H1 (cell line): ENCODE data around the gene CDH15. TPM values are rescaled to one million over a fixed set of nuclear protein-coding genes. Genes with fewer than 3 reads are reported as not detected.

ENCODE experiments used
- CHD1 ChIP-seq: IDR thresholded peaks from 2 replicates; pipeline ENCODE4 v1.6.1; 2012; ENCODE audit warnings: low read depth, low read length, improper control_type of control experiment
- CREB1 ChIP-seq: IDR thresholded peaks from 2 replicates; pipeline ENCODE4 v1.6.1; 2012; ENCODE audit warnings: inconsistent platforms
- GTF2F1 ChIP-seq: IDR thresholded peaks from 2 replicates; pipeline ENCODE4 v1.6.1; 2012; ENCODE audit warnings: low read depth, low read length, improper control_type of control experiment, borderline replicate concordance
- SIRT6 ChIP-seq: IDR thresholded peaks from one replicate; pipeline ENCODE4 v1.7.1; 2012; ENCODE audit warnings: low read length, inconsistent platforms
- TAF7 ChIP-seq: optimal IDR thresholded peaks from 2 replicates; pipeline ENCODE3; 2011; ENCODE audit warnings: low read depth, mild to moderate bottlenecking, inconsistent platforms, low read length, moderate library complexity, borderline replicate concordance
- TBP ChIP-seq: IDR thresholded peaks from 2 replicates; pipeline ENCODE4 v1.6.1; 2011; ENCODE audit warnings: low read depth, low read length, improper control_type of control experiment
- polyA plus RNA-seq, 7 experiments: library from polyadenylated mRNA; depleted of rRNA in 3 of 7; stranded (reverse) in 5 of 7; unstranded in 2 of 7; fragments of >200 nt in 5 of 7; fragments of 200-250 nt in 2 of 7; gene quantifications; 1 replicate in 5 of 7; 2 replicates in 1 of 7; 4 replicates in 1 of 7; pipeline versions ENCODE4 v1.2.1 to v1.2.3, GENCODE V29; 2011 to 2013; ENCODE audit warnings: missing spikeins in 2 of 7, mixed read lengths in 2 of 7
- total RNA-seq: library from RNA; stranded (reverse); fragmentation: NEBNext Ultra II Directional; extraction: Animal tissue kit (Norgen Biotek cat#: 25700); gene quantifications from 2 replicates; pipeline ENCODE4 v1.2.1, GENCODE V29; 2021
- TF ChIP-seq, protein P1 (sequence below): fragments of 300-600 bp; sonication (generic); IDR thresholded peaks from 2 replicates; pipeline ENCODE4 v1.7.1; 2012; ENCODE audit warnings: low read length, moderate library complexity, mild to moderate bottlenecking, inconsistent platforms; ENCODE audit not compliant: insufficient replicate concordance
- TF ChIP-seq, protein P2 (sequence below): IDR thresholded peaks from 2 replicates; pipeline ENCODE4 v1.6.1; 2012; ENCODE audit warnings: inconsistent platforms

The CDH15 gene
- total and polyA plus RNA-seq, 2 of the 8 experiments (the other 6 are each of a cell fraction or from before 2014, with no cell fraction given): 0.50 to 0.82 TPM

DNA sequence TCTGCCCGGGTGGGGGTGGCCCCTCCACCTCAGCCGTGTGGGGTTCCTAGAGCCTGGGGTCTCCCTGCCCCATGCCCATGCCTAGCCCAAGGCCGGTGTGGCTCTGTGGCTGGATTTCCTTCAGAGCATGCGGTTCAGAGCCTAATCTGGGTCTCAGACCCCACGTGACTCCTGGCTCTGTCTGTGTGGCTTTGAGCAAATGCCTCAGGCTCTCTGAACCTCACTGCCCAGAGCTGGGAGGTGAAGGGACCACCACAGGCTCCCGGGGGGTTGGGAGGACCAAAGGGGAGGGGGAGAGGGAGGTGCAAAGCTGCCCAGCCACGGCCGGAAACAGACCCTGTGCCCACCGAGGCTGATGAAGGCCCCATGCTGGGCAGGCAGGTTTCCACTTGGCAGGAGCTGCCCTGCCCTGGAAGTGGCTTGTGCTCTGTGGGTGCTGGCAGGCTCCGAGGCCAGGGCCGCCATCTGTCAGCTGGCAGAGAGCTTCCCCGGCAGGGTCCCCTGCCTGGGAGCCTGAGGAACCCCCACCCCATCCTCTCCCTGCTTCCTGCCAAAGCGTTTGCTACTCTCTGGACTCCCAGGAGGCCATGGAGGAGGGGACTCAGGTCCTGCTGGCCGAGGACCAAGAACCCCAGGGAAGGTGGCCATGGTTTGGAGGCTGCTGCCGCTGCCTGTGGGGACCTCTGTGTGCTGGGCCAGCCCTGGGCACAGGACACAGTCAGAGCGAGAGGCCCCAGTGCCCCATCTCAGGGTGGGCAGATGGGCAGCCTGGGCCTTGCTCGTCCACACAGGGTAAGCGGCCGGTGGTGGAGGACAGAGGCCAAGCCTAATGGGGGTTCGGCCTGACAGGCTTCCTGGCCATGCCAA lies 4.0 kb downstream of the CDH15 start (continued):
- TF ChIP-seq, protein P1, sequence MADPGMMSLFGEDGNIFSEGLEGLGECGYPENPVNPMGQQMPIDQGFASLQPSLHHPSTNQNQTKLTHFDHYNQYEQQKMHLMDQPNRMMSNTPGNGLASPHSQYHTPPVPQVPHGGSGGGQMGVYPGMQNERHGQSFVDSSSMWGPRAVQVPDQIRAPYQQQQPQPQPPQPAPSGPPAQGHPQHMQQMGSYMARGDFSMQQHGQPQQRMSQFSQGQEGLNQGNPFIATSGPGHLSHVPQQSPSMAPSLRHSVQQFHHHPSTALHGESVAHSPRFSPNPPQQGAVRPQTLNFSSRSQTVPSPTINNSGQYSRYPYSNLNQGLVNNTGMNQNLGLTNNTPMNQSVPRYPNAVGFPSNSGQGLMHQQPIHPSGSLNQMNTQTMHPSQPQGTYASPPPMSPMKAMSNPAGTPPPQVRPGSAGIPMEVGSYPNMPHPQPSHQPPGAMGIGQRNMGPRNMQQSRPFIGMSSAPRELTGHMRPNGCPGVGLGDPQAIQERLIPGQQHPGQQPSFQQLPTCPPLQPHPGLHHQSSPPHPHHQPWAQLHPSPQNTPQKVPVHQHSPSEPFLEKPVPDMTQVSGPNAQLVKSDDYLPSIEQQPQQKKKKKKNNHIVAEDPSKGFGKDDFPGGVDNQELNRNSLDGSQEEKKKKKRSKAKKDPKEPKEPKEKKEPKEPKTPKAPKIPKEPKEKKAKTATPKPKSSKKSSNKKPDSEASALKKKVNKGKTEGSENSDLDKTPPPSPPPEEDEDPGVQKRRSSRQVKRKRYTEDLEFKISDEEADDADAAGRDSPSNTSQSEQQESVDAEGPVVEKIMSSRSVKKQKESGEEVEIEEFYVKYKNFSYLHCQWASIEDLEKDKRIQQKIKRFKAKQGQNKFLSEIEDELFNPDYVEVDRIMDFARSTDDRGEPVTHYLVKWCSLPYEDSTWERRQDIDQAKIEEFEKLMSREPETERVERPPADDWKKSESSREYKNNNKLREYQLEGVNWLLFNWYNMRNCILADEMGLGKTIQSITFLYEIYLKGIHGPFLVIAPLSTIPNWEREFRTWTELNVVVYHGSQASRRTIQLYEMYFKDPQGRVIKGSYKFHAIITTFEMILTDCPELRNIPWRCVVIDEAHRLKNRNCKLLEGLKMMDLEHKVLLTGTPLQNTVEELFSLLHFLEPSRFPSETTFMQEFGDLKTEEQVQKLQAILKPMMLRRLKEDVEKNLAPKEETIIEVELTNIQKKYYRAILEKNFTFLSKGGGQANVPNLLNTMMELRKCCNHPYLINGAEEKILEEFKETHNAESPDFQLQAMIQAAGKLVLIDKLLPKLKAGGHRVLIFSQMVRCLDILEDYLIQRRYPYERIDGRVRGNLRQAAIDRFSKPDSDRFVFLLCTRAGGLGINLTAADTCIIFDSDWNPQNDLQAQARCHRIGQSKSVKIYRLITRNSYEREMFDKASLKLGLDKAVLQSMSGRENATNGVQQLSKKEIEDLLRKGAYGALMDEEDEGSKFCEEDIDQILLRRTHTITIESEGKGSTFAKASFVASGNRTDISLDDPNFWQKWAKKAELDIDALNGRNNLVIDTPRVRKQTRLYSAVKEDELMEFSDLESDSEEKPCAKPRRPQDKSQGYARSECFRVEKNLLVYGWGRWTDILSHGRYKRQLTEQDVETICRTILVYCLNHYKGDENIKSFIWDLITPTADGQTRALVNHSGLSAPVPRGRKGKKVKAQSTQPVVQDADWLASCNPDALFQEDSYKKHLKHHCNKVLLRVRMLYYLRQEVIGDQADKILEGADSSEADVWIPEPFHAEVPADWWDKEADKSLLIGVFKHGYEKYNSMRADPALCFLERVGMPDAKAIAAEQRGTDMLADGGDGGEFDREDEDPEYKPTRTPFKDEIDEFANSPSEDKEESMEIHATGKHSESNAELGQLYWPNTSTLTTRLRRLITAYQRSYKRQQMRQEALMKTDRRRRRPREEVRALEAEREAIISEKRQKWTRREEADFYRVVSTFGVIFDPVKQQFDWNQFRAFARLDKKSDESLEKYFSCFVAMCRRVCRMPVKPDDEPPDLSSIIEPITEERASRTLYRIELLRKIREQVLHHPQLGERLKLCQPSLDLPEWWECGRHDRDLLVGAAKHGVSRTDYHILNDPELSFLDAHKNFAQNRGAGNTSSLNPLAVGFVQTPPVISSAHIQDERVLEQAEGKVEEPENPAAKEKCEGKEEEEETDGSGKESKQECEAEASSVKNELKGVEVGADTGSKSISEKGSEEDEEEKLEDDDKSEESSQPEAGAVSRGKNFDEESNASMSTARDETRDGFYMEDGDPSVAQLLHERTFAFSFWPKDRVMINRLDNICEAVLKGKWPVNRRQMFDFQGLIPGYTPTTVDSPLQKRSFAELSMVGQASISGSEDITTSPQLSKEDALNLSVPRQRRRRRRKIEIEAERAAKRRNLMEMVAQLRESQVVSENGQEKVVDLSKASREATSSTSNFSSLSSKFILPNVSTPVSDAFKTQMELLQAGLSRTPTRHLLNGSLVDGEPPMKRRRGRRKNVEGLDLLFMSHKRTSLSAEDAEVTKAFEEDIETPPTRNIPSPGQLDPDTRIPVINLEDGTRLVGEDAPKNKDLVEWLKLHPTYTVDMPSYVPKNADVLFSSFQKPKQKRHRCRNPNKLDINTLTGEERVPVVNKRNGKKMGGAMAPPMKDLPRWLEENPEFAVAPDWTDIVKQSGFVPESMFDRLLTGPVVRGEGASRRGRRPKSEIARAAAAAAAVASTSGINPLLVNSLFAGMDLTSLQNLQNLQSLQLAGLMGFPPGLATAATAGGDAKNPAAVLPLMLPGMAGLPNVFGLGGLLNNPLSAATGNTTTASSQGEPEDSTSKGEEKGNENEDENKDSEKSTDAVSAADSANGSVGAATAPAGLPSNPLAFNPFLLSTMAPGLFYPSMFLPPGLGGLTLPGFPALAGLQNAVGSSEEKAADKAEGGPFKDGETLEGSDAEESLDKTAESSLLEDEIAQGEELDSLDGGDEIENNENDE: no peak
- TF ChIP-seq TAF7 (no peak), SIRT6 (no peak), TBP (no peak), CREB1 (no peak), CHD1 (no peak), GTF2F1 (no peak)
- TF ChIP-seq, protein P2, sequence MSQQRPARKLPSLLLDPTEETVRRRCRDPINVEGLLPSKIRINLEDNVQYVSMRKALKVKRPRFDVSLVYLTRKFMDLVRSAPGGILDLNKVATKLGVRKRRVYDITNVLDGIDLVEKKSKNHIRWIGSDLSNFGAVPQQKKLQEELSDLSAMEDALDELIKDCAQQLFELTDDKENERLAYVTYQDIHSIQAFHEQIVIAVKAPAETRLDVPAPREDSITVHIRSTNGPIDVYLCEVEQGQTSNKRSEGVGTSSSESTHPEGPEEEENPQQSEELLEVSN: no peak
